NK-92 (cell line): Measurements from ENCODE around the gene CHIT1.

Source experiments
- DNase-seq: peaks from one replicate; lab custom pipeline; 2025; ENCODE audit not compliant: unreplicated experiment; lab: John Stamatoyannopoulos, UW

The CHIT1 gene

DNA sequence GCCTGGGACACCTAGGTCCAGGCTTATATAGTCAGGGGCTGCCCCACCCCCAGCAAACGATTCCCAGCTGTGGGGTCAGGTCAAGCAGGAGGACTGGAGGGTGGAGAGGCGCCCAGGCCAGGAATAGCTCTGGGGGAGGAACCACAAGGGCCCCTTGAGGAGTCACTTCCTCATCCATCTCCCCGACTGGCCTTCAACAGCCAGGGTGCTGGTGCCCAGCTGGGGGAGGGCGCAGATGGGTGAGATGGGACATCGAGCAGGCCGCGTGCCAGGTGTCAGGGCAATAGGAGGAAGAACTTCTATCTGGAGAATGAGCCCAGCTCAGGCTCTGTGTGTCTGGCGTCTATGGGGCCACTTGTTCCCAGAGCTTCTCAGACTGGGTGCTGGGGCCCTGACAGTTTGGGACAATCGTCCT is 53.6 kb downstream of the CHIT1 start:
- no peak for DNase-seq

DNA sequence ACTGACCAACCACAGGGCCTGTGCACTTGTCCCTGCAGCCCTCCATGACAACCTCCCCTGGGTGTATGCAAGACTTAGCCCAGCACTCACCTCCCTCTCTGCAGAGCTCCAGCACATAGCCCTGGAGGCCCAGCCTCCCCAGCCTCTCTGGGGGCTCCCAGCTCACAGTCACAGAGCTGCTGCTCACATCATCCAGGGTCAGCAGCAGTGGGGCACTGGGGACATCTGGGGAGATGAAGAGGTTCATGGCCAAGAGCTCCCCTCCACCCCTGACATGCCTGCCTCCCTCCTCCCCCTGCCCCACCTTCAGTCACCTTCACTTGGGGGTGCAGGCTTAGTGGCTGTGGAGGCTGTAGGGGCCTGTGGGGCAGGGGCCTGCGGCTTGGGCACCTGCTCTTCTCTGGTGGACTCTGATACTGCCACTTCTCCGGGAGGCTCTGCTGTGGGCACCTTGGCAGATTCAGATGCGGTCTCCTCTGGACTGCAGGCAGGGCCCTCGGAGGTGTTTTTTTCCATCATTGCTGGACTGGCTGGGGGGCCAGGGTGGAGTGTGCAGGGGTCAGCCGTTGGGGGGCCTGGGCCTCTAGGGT is 54.1 kb downstream of the CHIT1 start, which contains the start of gene MYBPH:
Gene MYBPH (minus strand): TSS at position 590 of the 590 bp plus-strand sequence. CDS start 71 bp downstream, at position 519.
- DNase-seq = no peak

DNA sequence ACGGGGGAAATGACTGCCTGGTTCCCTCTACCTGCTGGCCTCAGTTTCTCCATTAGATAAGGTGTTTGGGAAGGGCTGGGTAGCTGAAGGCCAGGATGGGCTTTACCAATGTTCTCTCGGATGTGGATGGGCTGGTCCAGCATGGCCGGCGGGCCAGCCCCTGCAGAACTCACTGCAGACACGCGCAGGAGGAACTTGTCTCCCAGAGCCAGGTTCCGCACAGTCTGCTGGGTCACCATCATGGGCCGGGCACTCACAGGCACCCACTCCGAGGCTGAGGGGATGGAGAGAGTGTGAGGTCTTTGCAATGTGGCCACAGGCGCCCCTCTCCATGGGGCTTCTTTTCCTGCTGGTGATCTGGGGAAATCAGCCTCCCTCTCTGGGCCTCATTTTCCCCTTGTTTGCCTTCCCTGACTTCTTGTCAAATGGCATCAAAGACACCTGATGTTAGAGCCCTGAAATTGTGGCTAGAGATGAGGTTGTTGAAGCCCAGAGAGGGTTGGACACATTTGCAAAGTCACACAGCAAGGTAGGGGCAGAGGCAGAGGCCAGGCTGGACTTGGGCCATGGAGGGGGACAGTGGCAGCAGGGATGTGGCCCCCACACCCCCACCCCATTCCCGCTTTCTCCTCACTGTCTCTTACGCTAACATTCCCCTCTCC is 55.0 kb downstream of the CHIT1 start:
- DNase-seq = no peak

DNA sequence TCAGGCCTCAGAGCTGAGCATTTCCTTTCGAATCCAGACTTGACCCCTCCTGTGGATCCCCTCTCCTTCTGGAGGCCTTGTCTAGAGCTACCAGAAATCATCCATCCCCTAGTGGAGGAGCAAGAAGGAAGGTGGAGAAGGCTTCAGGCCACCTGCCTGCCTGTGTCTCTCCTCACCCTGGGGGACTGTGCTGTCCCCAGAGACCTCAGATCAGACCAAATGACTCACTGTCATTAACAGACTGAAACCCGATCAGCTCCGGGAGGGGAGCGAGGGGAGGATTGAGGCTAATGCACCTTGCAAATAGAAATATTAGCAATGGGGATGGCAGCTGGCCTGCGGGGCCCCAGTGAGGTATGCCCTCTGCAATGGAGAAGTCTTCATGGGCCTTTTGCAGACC is 55.9 kb downstream of the CHIT1 start:
- no peak for DNase-seq

DNA sequence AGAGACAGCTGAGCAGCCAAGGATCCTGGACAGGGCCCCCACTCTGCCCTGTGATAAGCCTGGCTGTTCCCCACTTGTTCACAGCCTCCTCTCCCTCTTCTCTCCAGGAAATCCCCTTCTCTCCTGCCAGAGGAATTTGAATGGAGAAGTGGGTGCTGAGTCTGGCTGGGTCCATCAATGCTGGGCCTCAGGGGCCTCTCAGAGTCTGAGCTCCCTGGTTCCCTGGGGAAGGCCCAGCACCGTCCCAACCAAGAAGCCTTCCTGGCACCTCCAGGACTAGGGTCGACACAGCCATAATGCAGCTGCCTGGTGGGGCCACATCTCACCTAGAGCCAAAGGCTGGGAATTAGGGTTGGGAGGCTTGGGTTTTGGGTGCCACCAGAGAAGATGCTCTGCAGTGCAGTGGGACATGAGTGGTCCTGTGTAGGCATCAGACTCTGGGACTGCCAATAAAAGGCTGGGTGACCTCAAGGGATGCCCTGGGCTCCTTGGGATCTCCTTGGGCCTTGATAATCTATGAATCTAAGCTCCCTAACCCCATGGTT is 56.4 kb downstream of the CHIT1 start:
- no peak for DNase-seq

DNA sequence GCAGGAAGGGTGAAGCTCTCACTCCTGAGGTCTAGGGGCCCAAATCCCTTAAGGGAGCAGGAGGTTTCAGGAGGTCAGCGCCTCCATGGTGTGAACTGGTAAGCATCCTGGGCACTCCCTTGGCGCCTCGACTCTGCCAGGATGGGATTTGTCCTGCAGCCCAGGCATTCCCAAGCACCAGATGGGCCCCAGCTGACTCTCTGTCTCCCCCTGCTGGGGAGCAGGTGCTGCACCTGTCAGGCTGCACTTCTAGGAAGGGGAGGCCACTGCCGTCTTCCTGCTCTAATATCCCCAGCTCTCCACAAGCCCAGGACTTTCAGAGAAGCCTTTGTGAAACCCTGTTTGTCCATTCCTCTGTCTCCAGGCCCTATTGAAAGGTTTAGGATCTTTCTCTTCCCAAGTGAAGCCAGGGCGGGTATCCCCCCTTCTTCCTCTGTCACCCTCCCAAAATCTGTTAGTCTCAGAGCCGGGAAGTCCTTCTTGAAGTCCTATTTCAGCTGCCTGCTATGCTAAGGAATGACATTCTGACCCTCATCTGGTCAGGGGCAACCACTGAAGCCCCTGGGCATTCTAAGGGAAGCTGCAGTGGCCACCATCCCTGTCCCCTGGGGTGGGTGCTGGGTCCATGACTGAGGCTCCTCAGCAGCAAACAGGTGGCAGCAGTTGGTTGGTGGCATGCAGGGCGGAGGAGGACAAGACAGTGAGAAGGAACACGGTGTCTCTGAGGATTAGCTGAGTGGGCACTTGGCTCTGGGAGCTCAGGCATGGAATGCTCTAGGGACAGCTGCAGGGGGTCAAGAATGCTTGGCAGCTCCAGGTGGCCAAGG is 57.1 kb downstream of the CHIT1 start:
- no peak for DNase-seq

DNA sequence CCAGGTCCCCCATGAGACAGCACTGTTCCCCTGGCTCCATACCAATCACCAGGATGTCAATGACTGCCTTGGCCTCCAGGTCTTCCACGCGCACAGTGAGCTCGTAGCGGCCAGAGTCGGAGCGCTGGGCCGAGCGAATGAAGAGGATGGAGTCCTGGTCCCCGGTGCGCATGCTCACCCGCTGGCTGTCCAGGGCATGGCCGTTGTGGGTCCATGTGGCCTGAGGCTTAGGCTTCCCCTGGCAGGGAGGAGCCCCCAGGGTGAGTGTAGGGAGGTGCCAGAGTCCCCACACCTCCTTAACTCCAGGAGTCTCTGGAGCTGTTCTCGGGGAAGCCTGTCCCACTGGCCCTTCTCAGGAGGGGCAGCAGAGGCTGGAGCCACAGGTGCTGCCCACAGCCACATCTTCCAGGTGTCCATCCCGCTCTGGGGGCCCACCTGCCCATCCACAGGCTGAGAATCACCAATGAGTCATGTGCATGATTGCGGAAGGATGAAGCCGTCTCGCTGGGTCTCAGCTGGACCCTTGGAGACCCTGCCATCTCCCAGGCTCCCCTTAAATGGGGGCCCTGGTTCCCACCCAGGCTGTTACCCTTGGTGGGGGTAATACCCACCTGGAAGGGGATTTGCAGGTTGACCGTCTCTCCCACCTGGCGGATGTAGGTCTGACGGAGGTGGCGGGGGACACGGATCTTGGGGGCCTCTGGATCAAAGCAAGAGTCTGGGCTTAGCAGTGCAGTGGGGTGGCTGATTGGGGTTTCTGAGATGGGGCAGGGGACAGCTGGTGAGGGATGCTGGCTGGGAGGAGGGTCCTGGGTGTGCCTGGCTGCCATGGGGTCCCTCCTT is 57.9 kb downstream of the CHIT1 start:
- no peak for DNase-seq

DNA sequence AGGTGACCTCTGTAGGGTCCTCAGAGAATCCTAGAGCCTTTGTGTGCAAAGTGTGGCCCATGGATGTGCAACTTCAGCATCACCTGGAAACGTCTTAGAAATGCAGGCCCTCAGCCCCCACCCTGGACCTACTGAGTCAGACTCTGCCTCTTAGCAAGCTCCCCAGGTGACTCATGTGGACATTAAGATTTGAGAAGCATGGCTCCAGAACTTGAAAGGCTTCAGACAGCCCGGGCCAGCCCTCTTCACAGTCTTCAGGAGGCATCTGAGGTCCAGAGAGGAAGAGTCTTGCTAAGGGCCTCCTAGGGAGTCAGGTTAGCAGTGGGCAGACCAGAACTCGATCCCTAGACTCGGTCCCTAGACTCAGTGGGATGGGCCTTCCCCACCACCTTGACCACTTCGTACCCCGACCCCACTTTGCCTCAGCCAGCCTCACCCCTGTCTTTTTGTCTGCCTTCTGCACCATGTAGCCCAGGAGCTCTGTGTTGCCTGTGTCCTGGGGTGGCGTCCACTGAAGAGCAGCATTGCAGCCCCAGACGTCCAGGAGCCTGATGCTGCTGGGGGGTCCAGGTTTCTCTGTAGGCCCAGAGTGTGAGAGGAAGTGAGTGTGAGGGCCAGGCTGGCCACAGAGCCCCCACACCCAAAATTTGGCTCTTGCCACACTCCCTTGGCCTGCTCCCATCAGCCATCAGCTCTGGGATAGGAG is 58.7 kb downstream of the CHIT1 start:
- no peak for DNase-seq

DNA sequence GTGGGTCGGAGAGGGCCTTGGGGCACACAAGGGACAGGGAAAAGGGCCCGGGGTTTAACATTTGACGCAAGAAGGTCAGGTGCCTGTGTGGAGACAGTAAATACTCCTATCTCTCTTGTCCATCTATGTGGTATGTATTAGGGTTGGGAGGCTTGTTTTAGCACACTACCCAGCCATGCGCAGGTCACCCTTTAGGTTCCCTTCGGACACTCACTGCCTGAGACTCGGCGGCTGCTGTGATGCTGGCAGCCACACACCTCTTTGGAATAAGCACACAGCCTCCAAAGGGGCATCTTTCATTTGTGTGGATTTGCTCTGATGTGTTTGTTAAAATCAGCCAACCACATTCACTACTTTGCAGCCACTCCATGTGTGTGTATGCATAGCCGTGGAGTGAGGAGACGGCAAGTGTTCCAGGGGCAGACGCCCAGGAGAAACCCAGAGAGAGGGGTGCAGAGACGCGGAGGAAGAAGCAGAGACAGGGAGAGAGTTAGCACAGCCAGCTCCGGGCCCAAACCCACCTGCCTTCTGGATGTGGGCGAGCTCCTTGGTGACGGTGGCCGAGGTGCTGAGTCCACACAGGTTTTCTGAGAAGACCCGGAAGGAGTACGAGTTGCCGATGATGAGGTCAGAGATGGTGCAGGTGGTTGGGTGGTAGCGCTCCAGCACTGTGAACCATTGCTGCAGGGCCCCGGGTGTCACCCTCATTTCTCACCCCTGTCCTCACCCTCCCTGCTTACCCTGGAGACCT is 59.5 kb downstream of the CHIT1 start:
- DNase-seq = no peak

DNA sequence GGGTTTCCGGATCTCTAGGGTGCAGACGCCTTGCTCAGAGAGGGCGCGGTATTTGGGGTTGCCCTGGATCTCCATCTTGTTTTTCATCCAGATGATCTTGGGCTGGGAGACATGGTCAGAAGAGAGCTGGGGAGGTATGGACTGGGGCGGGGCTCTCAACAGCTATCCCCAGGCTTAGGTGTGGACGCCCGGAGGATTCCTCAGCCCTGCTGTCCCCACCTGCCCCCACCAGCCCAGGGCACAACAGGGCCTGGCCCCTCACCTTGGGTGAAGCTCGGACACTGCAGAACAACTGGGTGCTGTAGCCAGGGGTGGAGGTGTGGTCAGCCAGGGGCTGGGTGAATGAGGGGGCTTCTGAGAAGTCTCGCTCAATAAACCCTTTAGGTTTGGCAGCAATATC is 60.5 kb downstream of the CHIT1 start:
- no peak for DNase-seq

DNA sequence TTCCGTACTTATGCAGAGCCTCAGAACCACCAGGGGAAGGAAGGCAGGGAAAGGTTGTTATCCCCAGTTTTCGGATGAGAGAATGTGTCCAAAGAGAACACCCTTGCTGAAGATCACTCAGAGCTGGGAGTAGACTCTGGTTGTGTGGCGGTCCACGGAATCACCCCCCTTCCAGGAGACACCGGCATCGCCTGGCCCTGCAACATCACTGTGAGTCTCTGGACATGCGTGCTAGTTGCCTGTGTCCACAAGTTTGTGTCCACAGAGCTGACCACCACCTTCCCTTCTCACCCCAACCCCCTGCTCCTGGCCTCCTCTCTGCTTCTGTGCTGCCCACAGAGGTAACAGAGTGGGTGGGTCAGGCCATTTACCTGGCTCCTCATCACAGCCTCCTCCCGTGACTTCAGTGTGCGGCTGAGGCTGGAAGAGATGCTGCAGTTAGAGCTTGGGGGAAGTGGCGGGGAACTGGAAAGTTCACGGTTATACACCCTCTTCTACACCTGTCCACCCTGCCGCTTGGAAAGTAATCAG is 61.2 kb downstream of the CHIT1 start:
- no peak for DNase-seq

DNA sequence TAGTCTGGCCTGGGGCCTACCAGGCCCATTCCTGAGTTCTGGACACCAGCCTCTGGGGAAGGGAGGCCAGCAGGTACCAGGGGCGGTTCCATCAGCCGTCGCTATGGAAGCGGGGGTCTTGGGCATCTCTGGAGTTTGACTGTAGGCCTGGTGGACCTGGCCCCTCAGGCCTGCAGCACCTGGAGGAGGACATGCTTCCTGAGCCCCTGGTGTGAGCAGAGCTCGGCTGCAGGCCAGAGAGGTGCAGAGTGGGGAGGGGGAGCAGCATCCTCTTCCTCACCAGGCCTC is 61.6 kb downstream of the CHIT1 start:
- no peak for DNase-seq

DNA sequence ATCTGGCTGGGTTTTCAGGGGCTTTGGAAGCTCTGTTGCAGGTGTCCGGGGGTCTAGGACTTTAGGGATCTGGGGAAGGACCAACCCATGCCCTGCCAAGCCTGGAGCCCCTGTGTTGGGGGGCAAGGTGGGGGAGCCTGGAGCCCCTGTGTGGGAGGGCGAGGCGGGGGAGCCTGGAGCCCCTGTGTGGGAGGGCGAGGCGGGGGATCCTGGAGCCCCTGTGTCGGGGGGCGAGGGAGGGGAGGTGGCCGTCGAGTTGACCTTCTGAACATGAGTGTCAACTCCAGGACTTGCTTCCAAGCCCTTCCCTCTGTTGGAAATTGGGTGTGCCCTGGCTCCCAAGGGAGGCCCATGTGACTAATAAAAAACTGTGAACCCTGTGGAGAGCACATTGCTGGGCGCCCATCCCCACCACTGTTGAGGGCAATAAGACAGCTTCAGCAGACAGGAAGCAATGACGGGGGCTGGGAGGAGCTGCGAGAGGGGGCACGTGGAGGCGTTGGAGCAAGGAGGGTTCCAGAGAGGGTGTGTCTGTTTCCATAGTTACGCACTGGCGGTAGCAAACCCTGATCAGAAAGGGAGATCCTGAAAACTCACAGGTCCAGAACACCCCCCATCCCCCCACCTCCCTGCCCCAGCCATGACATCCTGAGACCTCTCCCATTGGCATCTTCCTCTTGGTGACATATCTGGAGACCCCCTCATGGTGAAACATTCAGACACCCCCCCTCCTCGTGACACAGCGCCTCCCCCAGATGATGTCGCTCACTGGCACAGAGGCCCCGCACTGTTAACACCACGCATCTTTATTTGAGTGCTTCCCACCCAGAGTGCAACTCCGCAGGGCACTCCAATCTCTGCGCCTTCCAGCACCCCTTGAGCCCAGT is 62.2 kb downstream of the CHIT1 start:
- no peak for DNase-seq

DNA sequence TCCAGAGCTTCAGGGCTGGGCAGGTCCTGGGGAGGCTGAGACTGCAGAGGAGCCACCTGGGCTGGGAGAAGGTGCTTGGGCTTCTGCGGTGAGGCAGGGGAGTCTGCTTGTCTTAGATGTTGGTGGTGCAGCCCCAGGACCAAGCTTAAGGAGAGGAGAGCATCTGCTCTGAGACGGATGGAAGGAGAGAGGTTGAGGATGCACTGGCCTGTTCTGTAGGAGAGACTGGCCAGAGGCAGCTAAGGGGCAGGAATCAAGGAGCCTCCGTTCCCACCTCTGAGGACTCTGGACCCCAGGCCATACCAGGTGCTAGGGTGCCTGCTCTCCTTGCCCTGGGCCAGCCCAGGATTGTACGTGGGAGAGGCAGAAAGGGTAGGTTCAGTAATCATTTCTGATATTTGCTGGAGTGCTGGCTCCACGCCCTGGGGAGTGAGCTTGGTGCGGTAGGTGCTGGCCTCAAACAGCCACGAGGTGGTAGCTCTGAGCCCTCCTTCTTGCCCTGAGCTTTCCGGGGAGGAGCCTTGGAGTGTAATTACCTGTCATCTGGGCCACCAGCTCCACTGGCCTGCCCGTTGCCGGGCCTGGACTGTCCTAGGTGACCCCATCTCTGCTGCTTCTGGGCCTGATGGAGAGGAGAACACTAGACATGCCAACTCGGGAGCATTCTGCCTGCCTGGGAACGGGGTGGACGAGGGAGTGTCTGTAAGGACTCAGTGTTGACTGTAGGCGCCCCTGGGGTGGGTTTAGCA is 63.1 kb downstream of the CHIT1 start:
- no peak for DNase-seq
